Hepatocyte (in vitro differentiated cells): ENCODE measurements around the gene GREM2.

Experiments
- CTCF ChIP-seq: fragments of 200-600 bp; sonication (generic); IDR thresholded peaks from 2 replicates; pipeline ENCODE4 v1.5.1; 2016; ENCODE audit warnings: antibody characterized with exemption, mild to moderate bottlenecking; ENCODE audit not compliant: poor library complexity
- EZH2 ChIP-seq: fragments of 200-600 bp; sonication (generic); IDR thresholded peaks from 2 replicates; pipeline ENCODE4 v1.6.1; 2016; ENCODE audit warnings: antibody characterized with exemption, mild to moderate bottlenecking, borderline replicate concordance

- TF ChIP-seq CTCF, result no peak
- TF ChIP-seq EZH2, result no peak
Measured at GRCh38 chr1:240619906-240620621, 8.1 kb upstream of the GREM2 start.
